Lung microvascular endothelial cell (primary cell): ENCODE data around the gene CHMP1B. TPM values are rescaled to one million over a fixed set of nuclear protein-coding genes. Genes with fewer than 3 reads are reported as not detected.
"Not testable (repeated sequence)": the region's sequence is repeated elsewhere in the genome, so short reads cannot be mapped to it uniquely, and the experiment has no call there.

ENCODE experiments used
- DNase-seq, 2 donors: peaks; one replicate each; pipeline versions ENCODE4 v3.0.0 to v3.0.0-alpha.2; 2010; ENCODE audit warnings: low read depth in 2 of 2
- total RNA-seq: library from RNA; depleted of rRNA; stranded (reverse); fragments of >200 nt; gene quantifications from 2 replicates; pipeline ENCODE4 v1.2.1, GENCODE V29; 2014

The CHMP1B gene
- total RNA-seq, 1 donor from 2014 or later = 67.1 TPM

GRCh38 chr18:11839556-11839955, 11.7 kb upstream of the CHMP1B start:
- peak in 1 of 2 donors; percentile 24 for DNase-seq

- no peak for DNase-seq
These were observed 10.7 kb upstream of the CHMP1B start for GRCh38 chr18:11840493-11840892.

GRCh38 chr18:11842562-11842961, 8.7 kb upstream of the CHMP1B start:
- no peak for DNase-seq

GRCh38 chr18:11844436-11844835, 6.8 kb upstream of the CHMP1B start:
- no peak for DNase-seq

- DNase-seq = no peak
These were observed 5.6 kb upstream of the CHMP1B start for GRCh38 chr18:11845654-11846053.

- no peak for DNase-seq
These were observed 3.4 kb upstream of the CHMP1B start for GRCh38 chr18:11847811-11848210.

- no peak for DNase-seq
These were observed 1.9 kb upstream of the CHMP1B start for GRCh38 chr18:11849279-11849678.

- peak; percentile 70 to 86 for DNase-seq
These were observed 1.2 kb upstream of the CHMP1B start for GRCh38 chr18:11849841-11850634.

- peak; percentile 77 to 85 for DNase-seq
These were observed 430 bp upstream of the CHMP1B start for GRCh38 chr18:11850821-11851145.

GRCh38 chr18:11851806-11852337, 659 bp downstream of the CHMP1B start:
- peak; percentile 61 to 63 for DNase-seq

- not testable (repeated sequence) for DNase-seq
These were observed 3.3 kb downstream of the CHMP1B start for GRCh38 chr18:11854554-11854953.

- peak; percentile 80 to 99 for DNase-seq
These were observed 6.1 kb downstream of the CHMP1B start for GRCh38 chr18:11857177-11857887.

- no peak for DNase-seq
These were observed 8.1 kb downstream of the CHMP1B start for GRCh38 chr18:11859282-11859830.

GRCh38 chr18:11859903-11860407, 8.7 kb downstream of the CHMP1B start:
- DNase-seq = peak; percentile 89 to 90

- DNase-seq = no peak
These were observed 9.6 kb downstream of the CHMP1B start for GRCh38 chr18:11860594-11861450.

GRCh38 chr18:11861583-11862288, 10.5 kb downstream of the CHMP1B start:
- DNase-seq = no peak

GRCh38 chr18:11862468-11863137, 11.4 kb downstream of the CHMP1B start:
- DNase-seq = no peak

- DNase-seq = no peak
These were observed 13.3 kb downstream of the CHMP1B start for GRCh38 chr18:11864471-11864870.

GRCh38 chr18:11865071-11865470, 13.9 kb downstream of the CHMP1B start:
- DNase-seq = no peak

GRCh38 chr18:11866329-11866728, 15.1 kb downstream of the CHMP1B start:
- no peak for DNase-seq
